GM13976 (cell line): ENCODE data around the gene CNDP1.

Experiments used
- DNase-seq: peaks from one replicate; pipeline ENCODE4 v3.0.0; 2012; ENCODE audit warnings: low spot score
- CTCF ChIP-seq: IDR thresholded peaks from 2 replicates; pipeline ENCODE4 v1.5.1; 2012; ENCODE audit warnings: borderline replicate concordance, mild to moderate bottlenecking; ENCODE audit not compliant: insufficient read depth; ENCODE audit errors: extremely low read depth, missing control alignments, control extremely low read depth
- in situ Hi-C: fragments of 300-500 bp; cut with MboI; formaldehyde crosslinking; loops from one replicate; pipeline ENCODE4 v1.12.0; 2022; ENCODE audit warnings: low sequenced_read_pairs, mixed read lengths, inconsistent platforms; ENCODE audit not compliant: unreplicated experiment

Gene CNDP1

GRCh38 chr18:74526488-74526887 lies 7.8 kb upstream of the CNDP1 start:
- in situ Hi-C loops: no loop called here
- no peak for TF ChIP-seq CTCF
- DNase-seq: no peak

DNA sequence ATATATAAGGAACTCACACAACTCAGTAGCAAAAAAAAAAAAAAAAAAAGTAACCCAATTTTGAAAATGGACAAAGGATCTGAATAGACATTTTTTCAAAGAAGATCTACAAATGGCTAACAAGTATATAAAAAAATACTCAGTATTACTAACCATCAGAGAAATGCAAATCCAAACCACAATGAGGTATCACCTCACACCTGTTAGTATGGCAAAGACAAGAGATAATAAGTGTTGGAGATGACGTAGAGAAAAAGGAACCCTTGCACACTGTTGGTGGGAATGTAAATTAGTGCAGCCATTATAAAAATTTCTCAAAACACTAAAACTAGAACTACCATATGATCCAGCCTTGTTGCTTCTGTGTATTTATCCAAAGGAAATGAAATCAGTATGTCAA lies 5.8 kb upstream of the CNDP1 start:
- DNase-seq: no peak
- in situ Hi-C loops: no loop called here
- no peak for TF ChIP-seq CTCF

- in situ Hi-C loops: no loop called here
- no peak for TF ChIP-seq CTCF
- DNase-seq: no peak
Measured at GRCh38 chr18:74528913-74529312, 5.4 kb upstream of the CNDP1 start.

- TF ChIP-seq CTCF: no peak
- in situ Hi-C loops: no loop called here
Measured at GRCh38 chr18:74529378-74529777, 4.9 kb upstream of the CNDP1 start.

DNA sequence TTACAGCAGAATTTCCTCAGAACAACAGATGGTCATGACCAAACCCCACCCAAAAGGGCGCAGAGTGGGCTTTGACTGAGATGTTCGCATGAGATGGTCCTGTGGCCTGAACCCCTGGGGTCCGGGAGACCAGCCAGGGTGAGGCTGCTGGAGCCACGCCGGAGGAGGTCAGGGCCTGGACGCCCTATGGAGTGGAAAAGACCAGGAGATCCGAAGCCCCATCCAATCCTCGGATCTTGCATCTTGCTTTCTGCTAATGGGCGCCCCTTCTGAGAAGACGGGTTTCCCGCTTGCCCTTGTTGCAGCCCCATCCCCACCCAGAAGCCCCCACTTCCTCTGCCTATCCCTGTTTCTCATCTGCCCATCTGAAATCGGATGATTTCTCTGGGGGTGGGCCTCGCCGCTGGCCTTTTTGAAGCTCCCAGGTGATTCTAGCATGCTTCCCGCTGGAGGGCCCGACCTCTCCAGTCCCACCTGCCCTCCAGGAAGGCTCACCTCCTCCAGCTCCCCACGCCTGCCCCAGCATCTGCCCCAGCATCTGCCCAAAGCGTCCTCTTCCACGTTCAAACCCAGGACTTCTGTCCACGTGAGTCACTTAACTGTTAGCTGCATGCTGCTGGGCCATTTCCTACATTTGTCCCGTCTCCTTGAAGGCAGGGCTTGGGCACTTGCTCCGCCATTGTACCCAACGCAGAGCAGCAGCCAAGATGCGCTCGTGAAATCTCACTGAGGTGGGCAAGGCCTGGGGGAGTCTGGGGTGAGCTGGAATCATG lies 4.3 kb upstream of the CNDP1 start:
- DNase-seq: no peak
- no peak for TF ChIP-seq CTCF
- in situ Hi-C loops: no loop called here

More at GRCh38 chr18:74529378-74529777, 4.9 kb upstream of the CNDP1 start:
- DNase-seq: no peak

GRCh38 chr18:74530584-74530862 lies 3.8 kb upstream of the CNDP1 start:
- no peak for DNase-seq
- in situ Hi-C loops: no loop called here
- TF ChIP-seq CTCF: no peak
